ENCODE data around the gene NAT16. TPM values are rescaled to one million over a fixed set of nuclear protein-coding genes. Genes with fewer than 3 reads are reported as not detected.
"Not testable (repeated sequence)": the region's sequence is repeated elsewhere in the genome, so short reads cannot be mapped to it uniquely, and the experiment has no call there.

NAT16 gene
- total and polyA plus RNA-seq, 4 donors: 0.01 TPM; not detected in 3

DNA sequence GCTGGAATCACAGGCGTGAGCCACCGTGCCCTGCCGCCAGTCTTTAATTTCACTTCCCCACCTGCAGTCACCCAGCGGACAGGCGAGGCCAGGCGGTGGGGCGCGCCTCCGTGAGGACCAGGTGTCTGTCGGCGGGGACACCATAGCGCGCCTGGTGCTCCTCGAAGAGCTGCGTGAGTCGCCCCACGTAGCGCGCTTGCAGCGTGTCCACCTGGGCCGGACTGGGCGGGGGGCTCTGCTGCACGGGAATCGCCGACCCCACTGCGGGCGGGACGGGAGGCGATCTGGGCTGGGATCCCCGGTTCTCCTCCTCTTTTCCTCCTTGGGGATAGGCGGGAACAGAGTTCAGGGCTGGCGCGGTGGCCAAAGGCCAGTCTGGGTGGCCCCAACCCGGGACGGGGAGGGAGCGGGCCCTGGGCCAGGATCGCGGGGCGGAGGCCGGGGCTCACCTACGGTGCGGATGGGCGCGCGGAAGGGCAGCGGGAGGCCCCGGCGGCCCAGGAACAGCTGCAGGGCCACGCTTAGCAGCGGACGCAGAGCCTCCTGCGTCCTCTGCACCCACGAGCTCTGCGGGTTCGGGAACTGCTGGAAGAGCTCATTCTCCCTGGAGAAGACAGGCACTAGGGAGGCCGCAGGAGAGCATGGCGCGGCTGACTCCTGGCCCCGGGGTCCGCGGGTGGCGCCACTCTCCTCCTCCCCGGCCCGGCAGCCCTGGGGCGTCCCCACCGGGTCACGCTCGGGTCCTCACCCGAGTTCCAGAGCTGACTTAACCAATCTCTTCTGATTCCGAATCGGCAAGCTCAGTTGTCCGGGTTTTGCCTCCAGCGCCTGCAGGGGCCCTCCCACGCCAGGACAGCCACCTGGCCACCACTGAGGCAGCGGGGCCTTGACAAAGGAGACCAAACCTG lies 21.9 kb upstream of the NAT16 start:
- Histone ChIP-seq H3K4me1 (ENCODE audit: control insufficient read depth in 5 of 5, insufficient read depth in 5 of 5, low read length in 5 of 5) (peaks cover 0 to 4% (median 0%) of the 10 kb centered on the region in 5 donors), H3K9me3 (ENCODE audit: control insufficient read depth in 4 of 4, insufficient read depth in 3 of 4, low read length in 3 of 4) (peaks cover 0 to 2% (median 0%) of the 10 kb centered on the region in 4 donors), H3K27ac (ENCODE audit: low read depth in 1 of 2, low read length in 1 of 2) (no peak overlapping the region), H3K27me3 (ENCODE audit: control insufficient read depth in 3 of 3, insufficient read depth in 3 of 3, low read length in 2 of 3) (peaks cover 3 to 41% (median 21%) of the 10 kb centered on the region in 3 donors), H3K36me3 (ENCODE audit: control insufficient read depth in 4 of 4, insufficient read depth in 4 of 4, low read length in 4 of 4) (peaks cover 0 to 9% (median 3%) of the 10 kb centered on the region in 4 donors), H3K9ac (ENCODE audit: insufficient read depth in 1 of 2, low read length in 2 of 2) (no peak overlapping the region), H3K4me3 (no peak overlapping the region)
- no peak for DNase-seq
- TF ChIP-seq, protein P1, sequence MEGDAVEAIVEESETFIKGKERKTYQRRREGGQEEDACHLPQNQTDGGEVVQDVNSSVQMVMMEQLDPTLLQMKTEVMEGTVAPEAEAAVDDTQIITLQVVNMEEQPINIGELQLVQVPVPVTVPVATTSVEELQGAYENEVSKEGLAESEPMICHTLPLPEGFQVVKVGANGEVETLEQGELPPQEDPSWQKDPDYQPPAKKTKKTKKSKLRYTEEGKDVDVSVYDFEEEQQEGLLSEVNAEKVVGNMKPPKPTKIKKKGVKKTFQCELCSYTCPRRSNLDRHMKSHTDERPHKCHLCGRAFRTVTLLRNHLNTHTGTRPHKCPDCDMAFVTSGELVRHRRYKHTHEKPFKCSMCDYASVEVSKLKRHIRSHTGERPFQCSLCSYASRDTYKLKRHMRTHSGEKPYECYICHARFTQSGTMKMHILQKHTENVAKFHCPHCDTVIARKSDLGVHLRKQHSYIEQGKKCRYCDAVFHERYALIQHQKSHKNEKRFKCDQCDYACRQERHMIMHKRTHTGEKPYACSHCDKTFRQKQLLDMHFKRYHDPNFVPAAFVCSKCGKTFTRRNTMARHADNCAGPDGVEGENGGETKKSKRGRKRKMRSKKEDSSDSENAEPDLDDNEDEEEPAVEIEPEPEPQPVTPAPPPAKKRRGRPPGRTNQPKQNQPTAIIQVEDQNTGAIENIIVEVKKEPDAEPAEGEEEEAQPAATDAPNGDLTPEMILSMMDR (IDR thresholded peaks at IDR 0.05; ENCODE audit: control extremely low read depth, extremely low read depth): no peak
- WGBS, 2 donors: 10% methylated on average over 58 to 75 of the region's 75 CpGs
- ATAC-seq (ENCODE audit: insufficient read depth, low FRiP score): no peak

DNA sequence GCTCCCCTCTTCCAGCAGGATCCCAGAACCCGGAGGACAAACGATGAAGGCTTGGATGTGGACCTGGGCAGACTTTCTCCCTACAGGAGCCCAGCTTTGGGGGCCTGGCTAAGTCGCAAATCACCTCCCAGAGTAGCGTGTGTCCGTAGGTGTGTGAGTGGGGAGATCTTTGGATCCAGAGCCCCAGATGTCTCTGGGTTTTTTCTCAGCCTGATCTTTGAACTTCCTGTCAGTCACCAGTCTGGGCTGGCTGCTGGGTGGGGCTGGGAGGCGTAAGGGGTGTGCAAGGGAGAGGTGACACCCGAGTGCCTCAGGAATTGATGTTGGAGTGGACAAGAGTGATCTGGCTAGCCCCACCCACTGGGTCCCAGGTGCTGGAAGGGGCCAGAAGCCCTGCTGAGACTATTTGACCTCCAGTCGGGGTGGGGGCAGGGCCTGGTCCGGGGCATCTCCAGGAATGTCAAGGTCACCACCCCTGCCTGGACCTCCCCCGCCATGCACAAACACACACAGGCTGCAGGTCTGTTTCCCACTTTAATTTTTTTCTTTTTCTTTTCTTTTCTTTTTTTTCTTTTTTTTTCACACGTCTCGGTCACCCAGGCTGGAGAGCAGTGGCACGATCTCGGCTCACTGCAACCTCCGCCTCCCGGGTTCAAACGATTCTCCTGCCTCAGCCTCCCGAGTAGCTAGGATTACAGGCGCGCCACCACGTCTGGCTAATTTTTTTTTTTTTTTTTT lies 20.9 kb upstream of the NAT16 start, which contains the start of gene MOGAT3:
MOGAT3 (minus strand) TSS at position 175 of the 738 bp plus-strand sequence. CDS start 182 bp downstream, outside the sequence.
- TF ChIP-seq, protein P1 (IDR thresholded peaks at IDR 0.05; ENCODE audit: control extremely low read depth, extremely low read depth): no peak
- Histone ChIP-seq H3K4me3 (no peak within 1 kb of the TSS), H3K9ac (ENCODE audit: insufficient read depth in 1 of 2, low read length in 2 of 2) (no peak within 1 kb of the TSS), H3K27ac (ENCODE audit: low read depth in 1 of 2, low read length in 1 of 2) (no peak within 1 kb of the TSS), H3K9me3 (ENCODE audit: control insufficient read depth in 4 of 4, insufficient read depth in 3 of 4, low read length in 3 of 4) (peaks cover 0 to 2% (median 0%) of the 10 kb centered on the region in 4 donors), H3K4me1 (ENCODE audit: control insufficient read depth in 5 of 5, insufficient read depth in 5 of 5, low read length in 5 of 5) (peaks cover 0 to 4% (median 0%) of the 10 kb centered on the region in 5 donors), H3K27me3 (ENCODE audit: control insufficient read depth in 3 of 3, insufficient read depth in 3 of 3, low read length in 2 of 3) (peaks cover 3 to 41% (median 21%) of the 10 kb centered on the region in 3 donors), H3K36me3 (ENCODE audit: control insufficient read depth in 4 of 4, insufficient read depth in 4 of 4, low read length in 4 of 4) (peaks cover 0 to 2% (median under 1%) of the 10 kb centered on the region in 4 donors)
- no peak for DNase-seq
- ATAC-seq (ENCODE audit: insufficient read depth, low FRiP score): no peak
- whole genome bisulfite sequencing, 2 donors: 30% methylated on average over 21 of the region's 21 CpGs

DNA sequence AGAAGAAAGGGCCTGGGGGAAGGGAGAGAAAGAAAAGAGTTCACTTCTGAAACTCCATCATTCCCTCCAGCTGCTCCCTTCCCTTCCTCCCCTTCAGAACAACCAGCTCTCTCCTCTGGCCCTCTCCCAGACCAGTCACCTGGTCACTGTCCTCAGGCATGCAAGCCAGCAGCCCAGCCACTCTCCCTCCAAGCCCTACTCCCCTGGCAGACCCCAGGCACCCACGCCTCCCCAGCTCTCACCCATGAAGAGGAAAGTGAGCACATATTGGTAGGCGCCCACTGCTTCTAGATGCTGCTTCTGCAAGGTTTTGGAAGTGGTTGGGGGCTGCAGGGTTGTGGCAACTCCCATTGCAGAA lies 20.4 kb upstream of the NAT16 start:
- 85 to 86% methylated on average over 2 of the region's 2 CpGs for WGBS, 2 donors
- Histone ChIP-seq H3K4me3 (no peak overlapping the region), H3K9me3 (ENCODE audit: control insufficient read depth in 4 of 4, insufficient read depth in 3 of 4, low read length in 3 of 4) (peaks cover 0 to 2% (median 0%) of the 10 kb centered on the region in 4 donors), H3K36me3 (ENCODE audit: control insufficient read depth in 4 of 4, insufficient read depth in 4 of 4, low read length in 4 of 4) (no peaks in the 10 kb centered on the region), H3K27me3 (ENCODE audit: control insufficient read depth in 3 of 3, insufficient read depth in 3 of 3, low read length in 2 of 3) (peaks cover 3 to 41% (median 21%) of the 10 kb centered on the region in 3 donors), H3K9ac (ENCODE audit: insufficient read depth in 1 of 2, low read length in 2 of 2) (no peak overlapping the region), H3K27ac (ENCODE audit: low read depth in 1 of 2, low read length in 1 of 2) (no peak overlapping the region), H3K4me1 (ENCODE audit: control insufficient read depth in 5 of 5, insufficient read depth in 5 of 5, low read length in 5 of 5) (peaks cover 0 to 4% (median 0%) of the 10 kb centered on the region in 5 donors)
- TF ChIP-seq, protein P1 (IDR thresholded peaks at IDR 0.05; ENCODE audit: control extremely low read depth, extremely low read depth): no peak
- DNase-seq: no peak
- ATAC-seq (ENCODE audit: insufficient read depth, low FRiP score): no peak

DNA sequence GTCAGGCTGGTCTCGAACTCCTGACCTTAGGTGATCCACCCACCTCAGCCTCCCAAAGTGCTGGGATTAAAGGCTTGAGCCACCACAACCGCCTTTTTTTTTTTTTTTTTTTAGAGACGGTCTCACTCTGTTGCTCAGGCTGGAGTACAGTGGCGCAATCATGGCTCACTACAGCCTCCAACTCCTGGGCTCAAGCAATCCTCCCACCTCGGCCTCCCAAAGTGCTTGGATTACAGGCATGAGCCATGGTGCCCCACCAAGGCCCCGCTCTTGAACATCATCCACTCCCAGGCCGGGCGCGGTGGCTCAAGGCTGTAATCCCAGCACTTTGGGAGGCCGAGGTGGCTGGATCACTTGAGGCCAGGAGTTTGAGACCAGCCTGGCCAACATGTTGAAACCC lies 19.4 kb upstream of the NAT16 start:
- H3K9me3 ChIP-seq (ENCODE audit: control insufficient read depth in 4 of 4, insufficient read depth in 3 of 4, low read length in 3 of 4); ATAC-seq (ENCODE audit: insufficient read depth, low FRiP score); H3K4me1 ChIP-seq (ENCODE audit: control insufficient read depth in 5 of 5, insufficient read depth in 5 of 5, low read length in 5 of 5); H3K9ac ChIP-seq (ENCODE audit: insufficient read depth in 1 of 2, low read length in 2 of 2); H3K4me3 ChIP-seq; H3K36me3 ChIP-seq (ENCODE audit: control insufficient read depth in 4 of 4, insufficient read depth in 4 of 4, low read length in 4 of 4); H3K27ac ChIP-seq (ENCODE audit: low read depth in 1 of 2, low read length in 1 of 2); DNase-seq: not testable (repeated sequence)
- WGBS, 2 donors: 90 to 93% methylated on average over 10 of the region's 10 CpGs
- peaks cover 3 to 41% (median 21%) of the 10 kb centered on the region in 3 donors for H3K27me3 ChIP-seq (ENCODE audit: control insufficient read depth in 3 of 3, insufficient read depth in 3 of 3, low read length in 2 of 3)
